T-helper 9 cell (primary cell): Measurements from ENCODE around the gene ATP5IF1.

Source experiments
- DNase-seq: peaks from one replicate; pipeline ENCODE4 v3.0.0-alpha.2; 2020

ATP5IF1 gene

DNA sequence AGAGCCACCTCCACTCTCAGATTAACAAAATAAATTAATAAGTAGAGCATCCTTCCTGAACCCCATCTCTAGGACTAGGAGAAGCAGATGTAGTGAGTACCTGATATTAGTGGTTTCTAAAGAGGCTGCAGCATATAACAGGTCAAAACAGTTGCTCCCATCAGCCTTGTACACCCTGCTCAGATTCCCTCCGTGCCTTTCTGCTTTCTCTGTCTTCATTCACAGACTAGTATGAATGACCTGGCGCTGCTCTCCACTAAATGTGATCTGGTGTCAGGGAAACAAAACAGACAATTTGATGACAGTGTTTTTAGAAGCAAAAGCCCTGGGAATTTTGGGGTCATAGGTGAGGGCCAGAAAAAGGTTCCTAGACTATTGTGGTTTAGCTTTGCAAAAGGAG is 31.7 kb downstream of the ATP5IF1 start:
- DNase-seq, result no peak

DNA sequence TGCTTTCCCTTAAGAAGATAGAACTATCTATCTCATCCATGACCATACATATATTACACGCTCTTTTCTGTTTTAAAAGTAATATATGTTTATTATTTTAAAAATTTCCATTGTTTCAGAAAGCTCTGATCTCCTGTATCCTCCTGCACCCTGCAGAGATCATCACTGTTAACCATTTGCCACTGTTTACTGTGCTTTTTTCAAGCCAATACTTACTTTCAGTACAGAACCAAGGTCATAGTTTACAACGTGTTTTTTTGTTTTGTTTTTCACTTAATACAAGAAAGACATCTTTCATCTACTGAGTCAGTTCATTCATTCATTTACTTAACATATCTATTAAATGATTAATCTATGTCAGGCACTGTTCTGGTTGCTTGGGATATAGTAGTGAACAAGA is 33.6 kb downstream of the ATP5IF1 start:
- no peak for DNase-seq

GRCh38 chr1:28272215-28272852 is 36.4 kb downstream of the ATP5IF1 start:
- no peak for DNase-seq

- DNase-seq, result no peak
Observed at GRCh38 chr1:28273216-28273860, 37.4 kb downstream of the ATP5IF1 start.

DNA sequence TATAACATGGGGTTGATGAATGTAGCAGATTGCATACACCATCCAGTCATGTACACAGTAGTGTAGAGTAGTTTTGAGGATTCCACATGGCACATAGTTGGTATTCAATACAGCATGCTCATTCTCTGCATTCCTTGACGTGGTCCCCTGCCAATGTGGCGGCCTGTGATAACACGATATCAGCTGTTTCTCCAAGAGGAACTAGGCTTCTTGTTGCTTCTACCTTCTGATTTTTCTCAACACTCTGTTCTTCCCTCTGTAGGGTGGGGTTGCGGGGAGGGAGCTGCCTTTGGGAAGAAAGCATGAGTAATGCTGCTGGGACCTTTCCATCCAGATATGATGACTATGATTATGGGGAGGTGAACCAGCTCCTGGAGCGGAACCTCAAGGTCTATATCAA is 42.8 kb downstream of the ATP5IF1 start:
- no peak for DNase-seq

GRCh38 chr1:28279721-28280120 is 43.8 kb downstream of the ATP5IF1 start:
- no peak for DNase-seq

GRCh38 chr1:28280501-28280900 is 44.6 kb downstream of the ATP5IF1 start:
- DNase-seq, result no peak

GRCh38 chr1:28280977-28281381 is 45.1 kb downstream of the ATP5IF1 start:
- DNase-seq, result no peak

- no peak for DNase-seq
Observed at GRCh38 chr1:28281608-28282425, 45.9 kb downstream of the ATP5IF1 start.

DNA sequence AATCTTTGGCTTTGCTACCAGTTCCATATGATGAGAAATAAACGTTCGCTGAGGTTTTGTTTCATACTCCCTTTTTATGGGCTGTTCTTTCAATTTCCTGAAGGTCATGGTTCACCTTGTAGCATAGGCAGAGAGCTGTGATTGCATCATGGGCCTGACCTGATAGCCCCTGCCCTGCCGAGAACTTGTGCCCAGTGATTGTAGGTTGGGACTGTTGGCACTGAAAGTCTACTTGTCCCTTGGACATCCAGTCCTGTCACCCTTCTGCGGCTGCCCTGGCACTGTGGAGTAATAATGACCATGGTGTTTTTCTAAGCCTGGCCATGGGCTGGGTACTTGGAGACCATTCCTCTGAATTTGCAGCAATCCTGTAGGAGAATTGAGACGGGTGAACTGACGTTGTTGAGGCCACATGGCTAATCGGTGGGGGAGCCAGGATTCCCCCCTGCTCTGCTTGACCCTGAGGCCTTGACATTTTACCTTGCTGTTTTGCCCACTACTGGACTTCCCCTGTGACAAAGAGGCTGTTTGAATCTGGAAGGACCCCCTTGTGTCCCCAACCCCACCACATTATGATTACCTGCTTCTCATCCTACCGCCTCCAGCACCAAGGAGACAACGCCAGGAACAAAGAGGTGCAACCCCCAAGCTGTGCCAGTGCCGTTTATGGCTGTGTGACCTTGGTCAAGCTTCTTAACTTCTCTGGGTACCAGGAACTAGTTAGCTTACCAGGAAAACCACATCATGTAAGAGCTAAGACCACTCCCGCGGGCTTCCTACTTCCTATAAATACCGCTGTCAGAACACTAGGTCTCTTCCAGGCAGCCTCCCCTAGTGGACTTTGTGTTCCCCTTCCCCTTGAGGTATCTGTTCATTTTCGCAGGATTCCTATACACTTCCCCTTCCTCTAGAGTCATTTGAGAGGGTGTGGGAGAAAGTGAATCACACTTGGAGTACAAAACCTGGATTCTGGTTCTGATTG is 46.8 kb downstream of the ATP5IF1 start:
- no peak for DNase-seq

DNA sequence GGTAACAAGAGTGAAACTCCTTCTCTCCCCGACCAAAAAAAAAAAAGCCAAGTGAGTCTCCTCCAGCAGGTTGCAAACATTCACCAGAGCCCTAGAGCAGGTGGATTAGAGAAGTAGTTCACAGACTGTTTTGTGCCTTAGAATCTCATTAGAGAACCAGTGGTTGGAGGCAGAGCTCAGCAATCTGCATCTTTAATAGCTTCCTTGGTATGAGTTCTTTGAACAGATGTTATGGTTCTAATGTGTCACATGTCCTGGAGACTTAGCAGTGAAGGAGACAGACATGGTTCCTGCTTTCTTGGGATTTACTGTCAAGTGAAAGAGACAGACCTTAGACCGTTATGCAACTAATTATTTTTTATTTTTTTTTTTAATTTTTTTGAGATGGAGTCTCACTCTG is 50.2 kb downstream of the ATP5IF1 start:
- DNase-seq, result no peak
